Stimulated activated CD4-positive, alpha-beta T cell treated with anti-CD3 and anti-CD28 coated beads, Interleukin-2, amount 100 ng/mL, for 48 hours (primary cell): Measurements from ENCODE around the gene CAMKMT.

Source experiments
- DNase-seq, 2 donors: peaks; one replicate each; pipeline ENCODE4 v3.0.0-alpha.2; 2020

Gene CAMKMT

GRCh38 chr2:44778671-44779476 lies 417.1 kb downstream of the CAMKMT start:
- DNase-seq: no peak

GRCh38 chr2:44779793-44780192 lies 418.0 kb downstream of the CAMKMT start:
- DNase-seq: no peak

- no peak for DNase-seq
Measured at GRCh38 chr2:44780406-44780805, 418.7 kb downstream of the CAMKMT start.

GRCh38 chr2:44785433-44785832 lies 423.7 kb downstream of the CAMKMT start:
- no peak for DNase-seq

GRCh38 chr2:44786045-44786816 lies 424.5 kb downstream of the CAMKMT start:
- no peak for DNase-seq

- DNase-seq: no peak
Measured at GRCh38 chr2:44786817-44787214, 425.1 kb downstream of the CAMKMT start.

GRCh38 chr2:44787663-44788062 lies 425.9 kb downstream of the CAMKMT start:
- no peak for DNase-seq

GRCh38 chr2:44789446-44789845 lies 427.7 kb downstream of the CAMKMT start:
- no peak for DNase-seq

- no peak for DNase-seq
Measured at GRCh38 chr2:44789971-44790721, 428.4 kb downstream of the CAMKMT start.

GRCh38 chr2:44793322-44793870 lies 431.6 kb downstream of the CAMKMT start:
- DNase-seq: no peak

GRCh38 chr2:44796771-44797170 lies 435.0 kb downstream of the CAMKMT start:
- DNase-seq: no peak

- no peak for DNase-seq
Measured at GRCh38 chr2:44798139-44798659, 436.5 kb downstream of the CAMKMT start.

- DNase-seq: no peak
Measured at GRCh38 chr2:44799105-44799504, 437.4 kb downstream of the CAMKMT start.

GRCh38 chr2:44799754-44800153 lies 438.0 kb downstream of the CAMKMT start:
- DNase-seq: no peak

GRCh38 chr2:44801289-44801840 lies 439.6 kb downstream of the CAMKMT start:
- no peak for DNase-seq

GRCh38 chr2:44801841-44802776 lies 440.4 kb downstream of the CAMKMT start:
- no peak for DNase-seq

GRCh38 chr2:44802777-44803424 lies 441.2 kb downstream of the CAMKMT start:
- no peak for DNase-seq

GRCh38 chr2:44804406-44805265 lies 442.9 kb downstream of the CAMKMT start:
- DNase-seq: no peak

- no peak for DNase-seq
Measured at GRCh38 chr2:44805401-44806235, 443.9 kb downstream of the CAMKMT start.
